Ishikawa (cell line): ENCODE data around the gene PCSK2.

Experiments
- CREB1 ChIP-seq: IDR thresholded peaks from 2 replicates; pipeline ENCODE4 v1.6.1; 2012; ENCODE audit warnings: low read depth
- EP300 ChIP-seq: IDR thresholded peaks from 2 replicates; pipeline ENCODE4 v1.6.1; 2012; ENCODE audit warnings: borderline replicate concordance
- FOXM1 ChIP-seq: IDR thresholded peaks from 2 replicates; pipeline ENCODE4 v1.6.1; 2012; ENCODE audit warnings: low read depth, borderline replicate concordance
- RAD21 ChIP-seq: IDR thresholded peaks from 2 replicates; pipeline ENCODE4 v1.6.1; 2012; ENCODE audit warnings: low read depth
- REST ChIP-seq: IDR thresholded peaks from 2 replicates; pipeline ENCODE4 v1.6.1; 2012; ENCODE audit warnings: low read depth, mild to moderate bottlenecking
- USF1 ChIP-seq: IDR thresholded peaks from 2 replicates; pipeline ENCODE4 v1.6.1; 2012

GRCh38 chr20:17295151-17295726, 68.4 kb downstream of the PCSK2 start:
- TF ChIP-seq REST (no peak), CREB1 (no peak), RAD21 (no peak), USF1 (no peak), EP300 (no peak), FOXM1 (no peak)
